ENCODE results near the gene RALA.
"Not testable (repeated sequence)": the region's sequence is repeated elsewhere in the genome, so short reads cannot be mapped to it uniquely, and the experiment has no call there.

RALA gene

DNA sequence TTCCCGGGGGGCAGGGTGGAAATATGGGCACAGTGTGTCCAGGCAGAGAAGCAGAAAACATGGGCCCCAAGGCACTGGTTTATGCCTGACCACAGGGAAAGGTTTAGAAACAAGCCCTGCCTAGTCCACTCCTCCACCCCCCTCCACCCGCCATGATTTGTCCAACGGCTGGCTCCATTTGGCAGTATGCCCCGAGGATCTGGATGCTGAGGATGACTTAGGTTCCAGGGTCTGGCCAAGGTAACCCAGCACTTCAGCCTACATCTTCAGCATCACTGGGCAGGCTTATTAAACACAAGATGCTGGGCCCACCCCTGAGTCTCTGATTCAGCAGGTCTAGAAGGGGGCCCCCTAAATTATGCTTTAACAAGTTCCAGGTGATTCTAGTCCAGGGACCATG lies 121.9 kb downstream of the RALA start:
- in situ Hi-C loops (cut with HindIII; ENCODE audit: low pct_ligation_motif_present, low sequenced_read_pairs), result loop anchor here (25.0 kb wide), 1 partner anchor 158 kb away; no protein-coding TSS in a partner anchor
- H3K27me3 ChIP-seq (replicated peaks), result no peaks in the 10 kb centered on the region
- TF ChIP-seq, protein P1, sequence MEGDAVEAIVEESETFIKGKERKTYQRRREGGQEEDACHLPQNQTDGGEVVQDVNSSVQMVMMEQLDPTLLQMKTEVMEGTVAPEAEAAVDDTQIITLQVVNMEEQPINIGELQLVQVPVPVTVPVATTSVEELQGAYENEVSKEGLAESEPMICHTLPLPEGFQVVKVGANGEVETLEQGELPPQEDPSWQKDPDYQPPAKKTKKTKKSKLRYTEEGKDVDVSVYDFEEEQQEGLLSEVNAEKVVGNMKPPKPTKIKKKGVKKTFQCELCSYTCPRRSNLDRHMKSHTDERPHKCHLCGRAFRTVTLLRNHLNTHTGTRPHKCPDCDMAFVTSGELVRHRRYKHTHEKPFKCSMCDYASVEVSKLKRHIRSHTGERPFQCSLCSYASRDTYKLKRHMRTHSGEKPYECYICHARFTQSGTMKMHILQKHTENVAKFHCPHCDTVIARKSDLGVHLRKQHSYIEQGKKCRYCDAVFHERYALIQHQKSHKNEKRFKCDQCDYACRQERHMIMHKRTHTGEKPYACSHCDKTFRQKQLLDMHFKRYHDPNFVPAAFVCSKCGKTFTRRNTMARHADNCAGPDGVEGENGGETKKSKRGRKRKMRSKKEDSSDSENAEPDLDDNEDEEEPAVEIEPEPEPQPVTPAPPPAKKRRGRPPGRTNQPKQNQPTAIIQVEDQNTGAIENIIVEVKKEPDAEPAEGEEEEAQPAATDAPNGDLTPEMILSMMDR (IDR thresholded peaks at IDR 0.05; ENCODE audit: low read depth, low read length, missing control alignments), result no peak
- H3K27ac ChIP-seq, result no peak overlapping the region
- H3K36me3 ChIP-seq (replicated peaks), result no peaks in the 10 kb centered on the region
- no peak for DNase-seq
- no peak overlapping the region for H3K4me3 ChIP-seq (ENCODE audit: low read depth, low read length)

DNA sequence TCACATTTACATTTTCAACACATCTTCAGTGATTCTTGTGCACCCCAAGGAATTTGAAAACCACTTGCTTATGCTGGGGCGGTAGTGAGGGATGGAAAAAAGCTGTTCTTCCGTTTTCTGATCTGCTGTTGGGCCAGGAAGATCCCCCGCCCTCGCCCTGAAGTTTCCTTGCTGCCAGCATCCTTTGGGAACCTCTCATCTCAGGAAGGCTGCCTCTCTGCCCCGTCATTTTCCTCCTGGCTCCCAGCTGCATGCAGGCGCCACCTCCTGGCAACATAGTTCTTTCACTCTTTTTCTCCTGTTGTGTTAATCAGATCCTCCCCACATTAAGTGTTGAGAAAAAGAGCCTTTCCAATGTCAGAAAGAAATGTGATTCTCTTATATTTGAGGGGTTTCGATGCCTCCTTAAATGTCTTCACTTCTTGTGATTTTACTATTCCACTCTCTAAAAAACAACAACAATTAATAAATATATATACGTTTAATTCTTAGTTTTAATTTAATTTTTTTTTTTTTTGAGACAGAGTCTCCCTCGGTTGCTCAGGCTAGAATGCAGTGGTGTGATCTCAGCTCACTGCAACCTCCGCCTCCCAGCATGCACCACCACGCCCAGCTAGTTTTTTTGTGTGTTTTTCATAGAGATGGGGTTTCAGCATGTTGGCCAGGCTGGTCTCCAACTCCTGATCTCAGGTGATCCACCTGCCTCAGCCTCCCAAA lies 122.9 kb downstream of the RALA start:
- no peak overlapping the region for H3K4me3 ChIP-seq (ENCODE audit: low read depth, low read length)
- H3K27me3 ChIP-seq (replicated peaks), result no peaks in the 10 kb centered on the region
- H3K36me3 ChIP-seq (replicated peaks), result no peaks in the 10 kb centered on the region
- TF ChIP-seq, protein P1 (IDR thresholded peaks at IDR 0.05; ENCODE audit: low read depth, low read length, missing control alignments), result peak; percentile 89
- no peak overlapping the region for H3K27ac ChIP-seq
- peak; percentile 73 for DNase-seq
- in situ Hi-C loops (cut with HindIII; ENCODE audit: low pct_ligation_motif_present, low sequenced_read_pairs), result loop anchor here (25.0 kb wide), 1 partner anchor 159 kb away; no protein-coding TSS in a partner anchor

DNA sequence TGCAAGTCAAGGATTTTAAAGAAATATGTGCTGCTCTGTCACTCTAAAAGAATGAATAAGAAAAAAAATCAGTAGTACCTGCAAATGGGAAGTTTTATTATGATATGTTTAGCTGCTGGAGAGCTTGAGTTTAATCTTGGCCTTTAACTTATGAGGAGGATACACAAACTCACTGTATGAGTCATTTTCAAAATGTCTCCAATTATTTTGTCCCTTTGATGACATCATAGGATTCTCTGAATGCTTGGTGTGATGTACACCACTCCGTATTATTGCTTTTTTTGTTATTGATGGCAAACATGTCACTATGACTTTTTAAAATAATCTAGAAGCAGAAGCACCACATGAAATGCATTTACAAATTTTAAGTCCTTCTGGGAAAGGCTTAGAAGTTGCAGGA lies 125.8 kb downstream of the RALA start:
- H3K27me3 ChIP-seq (replicated peaks), result no peaks in the 10 kb centered on the region
- H3K4me3 ChIP-seq (ENCODE audit: low read depth, low read length), result no peak overlapping the region
- no peak overlapping the region for H3K27ac ChIP-seq
- peak; percentile 5 for DNase-seq
- no peaks in the 10 kb centered on the region for H3K36me3 ChIP-seq (replicated peaks)
- in situ Hi-C loops (cut with HindIII; ENCODE audit: low pct_ligation_motif_present, low sequenced_read_pairs), result loop anchor here (25.0 kb wide), 1 partner anchor 162 kb away; no protein-coding TSS in a partner anchor
- TF ChIP-seq, protein P1 (IDR thresholded peaks at IDR 0.05; ENCODE audit: low read depth, low read length, missing control alignments), result no peak

DNA sequence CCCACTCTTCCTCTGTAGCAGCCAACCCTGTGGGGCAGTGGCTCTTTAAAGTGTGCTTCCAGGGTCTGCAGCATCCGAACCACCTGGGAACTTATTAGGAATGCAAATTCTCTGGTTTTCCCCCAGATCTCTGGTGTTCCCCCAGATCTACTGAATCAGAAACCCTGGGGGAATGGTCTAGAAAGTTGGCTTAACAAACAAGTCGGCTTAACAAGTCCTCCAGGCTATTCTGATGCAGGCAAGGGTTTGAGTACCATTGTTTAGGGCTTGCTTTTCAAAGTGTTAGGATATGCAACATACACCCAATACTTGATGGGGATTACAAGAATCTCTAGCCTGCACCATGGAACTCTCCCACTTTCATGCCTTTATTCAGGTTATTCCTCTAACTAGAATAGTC lies 126.3 kb downstream of the RALA start:
- in situ Hi-C loops (cut with HindIII; ENCODE audit: low pct_ligation_motif_present, low sequenced_read_pairs), result loop anchor here (25.0 kb wide), 1 partner anchor 162 kb away; no protein-coding TSS in a partner anchor
- TF ChIP-seq, protein P1 (IDR thresholded peaks at IDR 0.05; ENCODE audit: low read depth, low read length, missing control alignments), result no peak

DNA sequence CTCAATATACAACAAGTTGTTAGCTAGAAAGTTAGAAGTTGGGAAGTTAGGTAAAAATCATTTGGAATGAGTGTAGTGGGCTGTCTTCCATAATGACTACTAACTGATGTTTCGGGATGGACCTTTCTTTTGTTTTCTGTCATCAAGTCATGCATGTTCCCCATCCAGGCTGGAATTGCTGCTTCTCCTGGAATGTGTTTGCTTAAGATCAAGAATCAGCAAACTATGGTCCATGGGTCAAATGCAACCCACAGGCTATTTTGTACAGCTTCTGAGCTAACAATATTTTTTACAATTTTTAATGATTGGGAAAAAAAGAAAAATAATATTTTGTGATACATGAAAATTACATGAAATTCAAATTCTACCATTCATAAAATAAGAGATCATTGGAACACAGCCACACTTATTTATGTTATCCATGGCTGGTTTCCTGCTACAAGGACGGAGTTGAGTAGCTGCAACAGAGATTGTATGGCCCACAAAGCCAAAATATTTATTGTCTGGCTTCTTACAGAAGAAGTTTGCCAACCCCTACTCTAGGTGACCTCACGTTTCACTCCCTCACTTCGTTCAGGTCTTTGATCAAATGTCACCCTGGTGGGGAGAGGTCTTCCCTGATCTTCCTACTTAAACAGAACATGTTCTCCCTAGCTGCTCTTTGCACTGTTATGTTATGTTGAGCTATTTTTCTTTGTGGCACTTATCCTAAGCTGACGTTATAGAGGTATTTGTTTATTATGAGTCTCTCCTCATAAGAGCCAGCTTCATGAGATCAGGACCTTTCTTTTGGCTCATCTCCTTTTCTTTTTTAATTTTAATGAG lies 127.1 kb downstream of the RALA start:
- no peak overlapping the region for H3K27ac ChIP-seq
- no peaks in the 10 kb centered on the region for H3K36me3 ChIP-seq (replicated peaks)
- no peak overlapping the region for H3K4me3 ChIP-seq (ENCODE audit: low read depth, low read length)
- H3K27me3 ChIP-seq (replicated peaks), result no peaks in the 10 kb centered on the region
- in situ Hi-C loops (cut with HindIII; ENCODE audit: low pct_ligation_motif_present, low sequenced_read_pairs), result no loop called here
- DNase-seq, result no peak
- TF ChIP-seq, protein P1 (IDR thresholded peaks at IDR 0.05; ENCODE audit: low read depth, low read length, missing control alignments), result no peak

More for the DNA sequence above, 126.3 kb downstream of the RALA start:
- no peak for DNase-seq
- Histone ChIP-seq H3K4me3 (ENCODE audit: low read depth, low read length) (no peak overlapping the region), H3K27me3 (replicated peaks) (no peaks in the 10 kb centered on the region), H3K36me3 (replicated peaks) (no peaks in the 10 kb centered on the region), H3K27ac (no peak overlapping the region)

DNA sequence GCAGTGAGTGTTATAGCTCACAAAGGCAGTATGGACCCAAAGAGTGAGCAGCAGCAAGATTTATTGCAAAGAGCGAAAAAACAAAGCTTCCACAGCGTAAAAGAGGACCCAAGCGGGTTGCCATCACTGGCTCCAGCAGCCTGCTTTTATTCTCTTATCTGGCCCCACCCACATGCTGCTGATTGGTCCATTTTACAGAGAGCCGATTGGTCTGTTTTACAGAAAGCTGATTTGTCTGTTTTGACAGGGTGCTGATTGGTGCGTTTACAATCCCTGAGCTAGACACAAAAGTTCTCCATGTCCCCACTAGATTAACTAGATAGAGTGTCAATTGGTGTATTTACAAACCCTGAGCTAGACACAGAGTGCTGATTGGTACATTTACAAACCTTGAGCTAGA lies 129.9 kb downstream of the RALA start:
- H3K27me3 ChIP-seq (replicated peaks); H3K27ac ChIP-seq; H3K4me3 ChIP-seq (ENCODE audit: low read depth, low read length); in situ Hi-C loops (cut with HindIII; ENCODE audit: low pct_ligation_motif_present, low sequenced_read_pairs); DNase-seq; H3K36me3 ChIP-seq (replicated peaks): not testable (repeated sequence)

All from brain microvascular endothelial cell (primary cell).